GM21825 (cell line): Measurements from ENCODE around the gene ZKSCAN7.
"Not testable (repeated sequence)": the region's sequence is repeated elsewhere in the genome, so short reads cannot be mapped to it uniquely, and the experiment has no call there.

Experiments
- ATAC-seq: cut with Tn5 transposase; IDR thresholded peaks from one replicate; pipeline ENCODE4 v1.9.1; 2021; ENCODE audit warnings: mild to moderate bottlenecking, moderate library complexity; ENCODE audit not compliant: unreplicated experiment

ZKSCAN7 gene

DNA sequence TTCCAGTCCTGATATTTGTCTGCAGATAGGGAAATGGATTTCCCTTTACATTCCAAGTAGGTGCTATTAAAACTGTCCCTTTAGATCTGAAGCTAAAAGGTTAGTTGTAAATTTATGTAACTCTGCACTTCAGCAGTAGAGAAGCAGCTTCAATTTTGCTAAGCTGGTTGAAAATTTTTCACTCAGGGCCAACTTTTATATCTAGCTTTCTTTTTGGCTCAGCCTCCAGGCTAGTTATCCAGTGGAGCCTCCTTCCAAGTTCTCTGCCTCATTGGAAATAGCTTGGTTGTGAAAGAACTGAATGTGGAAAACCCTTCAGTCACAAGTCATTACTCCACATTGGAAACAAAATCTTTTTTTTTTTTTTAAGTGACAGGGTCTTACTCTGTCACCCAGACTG is 21.6 kb downstream of the ZKSCAN7 start:
- ATAC-seq: no peak

DNA sequence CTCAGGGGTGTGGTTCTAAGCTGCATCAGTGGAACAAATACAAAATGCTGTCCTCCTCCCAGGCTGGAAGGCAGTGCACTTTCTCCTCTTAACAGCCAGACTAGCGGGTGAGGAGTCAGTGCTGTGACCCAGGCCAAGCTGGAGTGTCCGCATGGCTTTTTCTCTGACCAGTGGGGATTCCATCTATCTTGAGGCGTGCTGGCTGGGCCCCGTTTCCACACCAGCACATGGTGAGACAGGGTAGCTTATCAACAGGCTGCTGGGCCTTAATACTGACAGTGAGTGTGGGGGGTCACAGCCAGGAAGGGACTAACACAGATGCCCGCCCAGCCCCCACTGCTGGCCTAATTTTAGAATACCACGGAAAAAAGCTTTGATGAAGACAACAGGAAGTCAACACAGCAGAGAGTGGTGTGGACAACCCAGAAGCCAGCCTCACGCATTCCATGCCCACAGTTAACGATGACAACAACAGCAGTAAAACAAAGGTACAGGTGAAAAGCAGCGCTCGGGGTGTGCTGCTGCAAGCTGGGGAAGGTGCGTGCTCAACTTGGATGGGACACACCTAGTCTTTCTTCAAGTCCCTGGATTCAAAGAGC is 22.5 kb downstream of the ZKSCAN7 start:
- ATAC-seq: not testable (repeated sequence)

DNA sequence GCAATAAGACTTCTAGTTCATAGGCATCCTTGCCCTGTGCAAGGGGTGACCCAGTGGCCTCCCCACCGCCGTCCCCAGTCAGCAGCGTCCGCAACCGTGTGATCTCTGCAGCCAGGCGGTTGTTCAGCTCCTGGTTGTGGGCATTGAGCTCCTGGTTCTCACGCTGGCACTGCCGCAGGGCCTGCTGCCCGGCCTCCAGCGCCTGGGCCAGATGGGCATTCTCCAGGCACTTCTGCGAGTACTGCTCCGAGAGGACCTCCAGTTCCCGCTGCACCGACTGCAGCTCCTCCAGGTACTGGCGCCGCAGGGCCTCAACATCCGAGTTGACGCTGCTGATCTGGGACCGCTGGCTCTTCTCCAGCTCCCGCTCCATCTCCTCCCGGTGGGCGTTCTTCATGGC is 23.3 kb downstream of the ZKSCAN7 start:
- ATAC-seq: not testable (repeated sequence)

DNA sequence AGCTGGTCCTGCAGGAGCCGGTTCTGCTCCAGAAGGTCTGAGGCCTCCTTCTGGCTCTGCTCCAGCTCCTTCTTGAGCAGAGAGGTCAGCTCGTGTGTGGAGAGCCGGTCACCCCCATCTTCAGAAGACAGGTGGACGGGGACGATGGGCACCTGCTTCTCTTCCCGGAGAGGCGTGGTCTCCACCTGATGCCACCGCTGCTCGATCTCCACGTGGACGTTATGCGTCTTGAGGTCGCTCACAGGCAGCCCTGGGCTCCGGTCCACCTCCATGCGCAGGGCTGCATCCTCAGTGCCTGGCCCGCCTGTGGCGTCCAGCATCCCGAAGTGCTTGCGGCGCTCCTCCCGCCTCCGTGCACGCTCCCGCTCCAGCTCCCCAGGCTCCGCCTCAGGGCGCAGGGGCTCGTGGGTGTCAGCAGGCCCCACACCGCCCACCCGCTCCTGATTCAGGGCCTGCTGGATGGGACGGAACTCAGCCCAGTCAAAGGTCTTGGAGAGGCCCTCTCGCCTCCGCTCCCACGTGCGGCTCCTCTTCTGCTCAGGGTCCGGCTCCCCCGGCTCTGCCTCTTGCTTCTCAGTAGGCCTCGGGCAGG is 24.0 kb downstream of the ZKSCAN7 start:
- ATAC-seq: not testable (repeated sequence)

DNA sequence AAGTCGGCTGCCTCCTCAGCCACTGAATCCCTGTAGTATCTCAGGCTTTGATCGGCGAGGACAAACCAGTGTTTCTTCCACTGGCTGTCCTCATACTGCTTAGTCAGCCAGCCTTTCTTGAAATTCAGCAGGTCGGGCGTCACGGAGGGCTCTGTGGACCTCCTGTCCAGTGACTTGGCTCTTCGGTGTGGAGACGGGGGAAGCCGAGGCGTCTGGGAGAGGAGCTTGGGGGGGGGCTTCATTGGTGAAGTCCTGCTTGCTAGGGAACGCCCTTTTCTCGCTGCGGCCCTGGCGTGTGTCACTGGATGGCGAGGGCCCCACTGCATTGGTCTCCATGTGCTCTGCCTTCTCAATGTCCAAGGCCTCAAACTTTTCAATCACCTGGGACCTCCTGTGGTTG is 24.8 kb downstream of the ZKSCAN7 start:
- ATAC-seq: not testable (repeated sequence)

DNA sequence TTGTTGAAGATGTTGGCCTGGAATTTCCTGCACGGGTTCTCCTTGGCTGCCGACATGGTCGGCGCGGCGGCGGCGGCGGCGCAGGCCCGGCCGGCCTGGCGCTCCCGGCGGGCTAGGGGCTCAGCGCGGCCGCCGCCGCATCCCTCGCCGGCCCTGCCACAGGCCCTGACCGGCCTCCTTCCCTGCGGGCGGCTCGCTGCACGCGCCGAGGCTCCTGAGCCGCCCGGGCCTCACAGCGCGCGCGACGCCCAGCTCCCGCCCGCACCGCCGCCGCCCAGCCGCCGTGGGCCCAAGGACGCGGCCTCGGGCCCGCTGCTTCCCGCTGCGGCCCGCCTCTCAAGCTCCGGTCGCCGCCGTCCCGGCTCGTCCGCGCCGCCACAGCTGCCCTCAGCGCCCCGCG is 26.0 kb downstream of the ZKSCAN7 start:
- not testable (repeated sequence) for ATAC-seq

DNA sequence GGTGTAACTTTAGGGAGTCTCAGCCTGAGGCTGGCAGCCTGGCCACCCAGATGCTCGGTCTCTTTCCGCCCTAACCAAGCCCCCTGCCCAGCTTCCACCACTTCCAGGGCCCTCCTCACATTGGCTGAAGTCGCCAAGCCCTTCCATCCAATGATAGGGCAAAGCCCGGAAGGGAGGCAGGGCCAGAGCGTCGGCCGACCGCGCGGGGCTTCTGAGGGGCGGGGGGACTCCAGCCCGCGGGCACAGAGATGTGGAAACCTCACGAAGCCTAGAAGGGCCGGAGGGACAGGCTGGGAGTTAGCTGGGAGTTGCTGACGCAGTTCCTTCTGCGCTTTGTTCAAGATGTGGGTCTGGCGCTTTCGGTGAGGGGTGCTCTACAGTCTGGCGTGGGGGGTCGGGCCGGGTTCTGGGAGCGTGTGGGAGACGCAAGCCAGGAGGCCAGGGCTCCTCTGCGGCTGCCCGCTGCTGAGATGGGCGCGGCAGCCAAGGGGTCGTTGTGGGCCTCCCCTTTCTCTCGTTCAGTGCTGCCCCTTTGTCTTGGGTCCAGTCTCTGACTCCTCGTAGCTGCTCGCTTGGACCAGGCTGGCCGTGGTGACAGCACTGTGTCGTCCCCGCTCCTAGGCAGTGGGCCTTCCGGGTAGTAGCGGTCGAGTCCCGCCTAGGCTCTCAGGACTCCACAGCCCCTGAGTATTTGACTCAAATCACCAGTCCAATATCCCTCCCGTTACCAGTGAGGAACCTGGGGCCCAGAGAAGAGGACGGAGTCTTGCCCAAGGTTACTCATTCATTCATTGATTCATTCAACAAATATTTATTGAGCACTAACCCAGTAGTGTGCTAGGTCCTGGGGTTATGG is 29.9 kb downstream of the ZKSCAN7 start, which contains the start of gene ZNF660:
Gene ZNF660, plus strand, starts transcription at position 319 of the 856 bp plus-strand sequence. CDS start 9,230 bp downstream, outside the sequence.
- ATAC-seq: no peak

DNA sequence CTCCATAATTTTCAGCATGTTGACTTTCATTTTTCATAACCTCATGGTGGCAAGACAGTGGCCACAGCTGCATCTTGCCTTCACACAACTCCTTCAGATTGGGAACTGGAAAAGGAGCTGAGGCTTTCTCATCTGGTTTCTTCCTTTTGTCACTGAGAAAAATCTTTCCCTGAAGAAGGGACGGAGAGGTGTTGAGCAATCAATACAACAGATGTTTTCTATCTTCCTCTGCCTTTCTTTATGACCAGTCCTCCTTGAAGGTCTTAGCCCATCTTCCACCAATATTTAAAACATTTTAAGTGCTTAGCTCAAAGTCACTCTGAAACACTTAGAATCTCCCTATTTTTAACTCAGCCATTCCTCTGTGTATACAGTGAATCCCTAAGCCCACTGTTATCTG is 41.6 kb downstream of the ZKSCAN7 start:
- ATAC-seq: no peak

DNA sequence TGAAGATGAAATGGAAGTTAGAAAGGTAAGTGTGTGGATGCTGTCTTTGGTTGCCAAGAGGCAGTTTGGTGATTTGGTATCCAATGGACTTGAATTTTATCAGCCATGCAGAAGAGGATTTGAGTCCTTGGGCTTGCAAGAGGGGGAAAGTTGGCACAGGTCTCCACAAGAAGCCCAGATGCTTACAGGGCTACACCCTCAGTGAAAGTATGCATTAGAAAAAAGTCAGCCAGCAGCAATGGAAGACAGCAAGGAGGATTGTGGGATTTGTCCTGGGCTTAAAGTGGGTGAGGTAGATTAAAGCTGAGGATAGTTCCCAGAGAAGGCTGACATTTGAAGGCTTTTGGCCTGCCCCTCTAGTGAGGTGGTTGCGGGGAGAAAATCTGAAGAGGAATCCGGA is 46.8 kb downstream of the ZKSCAN7 start:
- ATAC-seq: no peak

DNA sequence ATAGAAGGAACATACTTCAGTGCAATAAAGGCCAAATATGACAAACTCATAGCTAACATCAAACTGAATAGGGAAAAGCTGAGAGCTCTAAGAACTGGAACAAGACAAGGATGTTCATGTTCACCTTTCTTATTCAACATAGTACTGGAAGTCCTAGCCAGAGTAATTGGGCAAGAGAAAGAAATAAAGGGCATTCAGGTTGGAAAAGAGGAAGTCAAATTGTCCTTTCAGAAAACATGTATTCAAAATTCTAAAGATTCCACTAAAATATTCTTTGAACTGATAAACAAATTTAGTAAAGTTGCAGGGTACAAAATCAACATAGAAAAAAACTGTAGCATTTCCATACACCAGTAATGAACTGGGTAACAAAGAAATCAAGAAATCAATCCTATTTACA is 57.7 kb downstream of the ZKSCAN7 start:
- ATAC-seq: no peak
